Neural cell (in vitro differentiated cells): ENCODE results near the gene TMEM219.

Experiments used
- CTCF ChIP-seq: fragments of 450-650 bp; IDR thresholded peaks from 2 replicates; pipeline ENCODE4 v1.5.1; 2014; ENCODE audit warnings: antibody characterized with exemption, mild to moderate bottlenecking, moderate library complexity; ENCODE audit not compliant: poor library complexity, severe bottlenecking
- EP300 ChIP-seq: fragments of 450-650 bp; conservative IDR thresholded peaks from 2 replicates; pipeline ENCODE4 v1.6.1; 2014; ENCODE audit warnings: antibody characterized with exemption, mild to moderate bottlenecking, moderate library complexity; ENCODE audit not compliant: poor library complexity, severe bottlenecking
- POLR2AphosphoS5 ChIP-seq: IDR thresholded peaks from 2 replicates; pipeline ENCODE4 v1.6.1; 2012
- RAD21 ChIP-seq: fragments of 450-650 bp; conservative IDR thresholded peaks from 2 replicates; pipeline ENCODE4 v1.6.1; 2014; ENCODE audit warnings: antibody characterized with exemption, mild to moderate bottlenecking, moderate library complexity
- TAF1 ChIP-seq: IDR thresholded peaks from 2 replicates; pipeline ENCODE4 v1.6.1; 2012; ENCODE audit warnings: low read depth
- TF ChIP-seq, protein P1 (sequence below): IDR thresholded peaks from 2 replicates; pipeline ENCODE4 v1.6.1; 2012; ENCODE audit warnings: borderline replicate concordance

GRCh38 chr16:29925105-29925756, 36.6 kb upstream of the TMEM219 start:
- TF ChIP-seq CTCF (no peak), RAD21 (no peak), POLR2AphosphoS5 (no peak), TAF1 (no peak), EP300 (no peak)
- TF ChIP-seq, protein P1, sequence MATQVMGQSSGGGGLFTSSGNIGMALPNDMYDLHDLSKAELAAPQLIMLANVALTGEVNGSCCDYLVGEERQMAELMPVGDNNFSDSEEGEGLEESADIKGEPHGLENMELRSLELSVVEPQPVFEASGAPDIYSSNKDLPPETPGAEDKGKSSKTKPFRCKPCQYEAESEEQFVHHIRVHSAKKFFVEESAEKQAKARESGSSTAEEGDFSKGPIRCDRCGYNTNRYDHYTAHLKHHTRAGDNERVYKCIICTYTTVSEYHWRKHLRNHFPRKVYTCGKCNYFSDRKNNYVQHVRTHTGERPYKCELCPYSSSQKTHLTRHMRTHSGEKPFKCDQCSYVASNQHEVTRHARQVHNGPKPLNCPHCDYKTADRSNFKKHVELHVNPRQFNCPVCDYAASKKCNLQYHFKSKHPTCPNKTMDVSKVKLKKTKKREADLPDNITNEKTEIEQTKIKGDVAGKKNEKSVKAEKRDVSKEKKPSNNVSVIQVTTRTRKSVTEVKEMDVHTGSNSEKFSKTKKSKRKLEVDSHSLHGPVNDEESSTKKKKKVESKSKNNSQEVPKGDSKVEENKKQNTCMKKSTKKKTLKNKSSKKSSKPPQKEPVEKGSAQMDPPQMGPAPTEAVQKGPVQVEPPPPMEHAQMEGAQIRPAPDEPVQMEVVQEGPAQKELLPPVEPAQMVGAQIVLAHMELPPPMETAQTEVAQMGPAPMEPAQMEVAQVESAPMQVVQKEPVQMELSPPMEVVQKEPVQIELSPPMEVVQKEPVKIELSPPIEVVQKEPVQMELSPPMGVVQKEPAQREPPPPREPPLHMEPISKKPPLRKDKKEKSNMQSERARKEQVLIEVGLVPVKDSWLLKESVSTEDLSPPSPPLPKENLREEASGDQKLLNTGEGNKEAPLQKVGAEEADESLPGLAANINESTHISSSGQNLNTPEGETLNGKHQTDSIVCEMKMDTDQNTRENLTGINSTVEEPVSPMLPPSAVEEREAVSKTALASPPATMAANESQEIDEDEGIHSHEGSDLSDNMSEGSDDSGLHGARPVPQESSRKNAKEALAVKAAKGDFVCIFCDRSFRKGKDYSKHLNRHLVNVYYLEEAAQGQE = no peak
